Smooth muscle cell (in vitro differentiated cells): ENCODE results near the gene MRPL54. TPM values are rescaled to one million over a fixed set of nuclear protein-coding genes. Genes with fewer than 3 reads are reported as not detected.

Experiments
- DNase-seq: peaks from one replicate; lab custom pipeline; 2025; ENCODE audit not compliant: unreplicated experiment; lab: John Stamatoyannopoulos, UW
- H2AFZ ChIP-seq: fragments of 200-600 bp; sonication (generic); 2 replicates; pipeline ENCODE4 v1.6.0; 2016; ENCODE audit warnings: antibody characterized with exemption, low read depth, mild to moderate bottlenecking
- H3F3A ChIP-seq: fragments of 200-600 bp; sonication (generic); 2 replicates; pipeline ENCODE4 v1.6.0; 2017; ENCODE audit warnings: antibody characterized with exemption, low read depth
- H3K27ac ChIP-seq: fragments of 200-600 bp; sonication (generic); 2 replicates; pipeline ENCODE4 v1.5.1; 2016; ENCODE audit warnings: low read depth, mild to moderate bottlenecking
- H3K27me3 ChIP-seq: fragments of 200-600 bp; sonication (generic); 2 replicates; pipeline ENCODE4 v1.6.1; 2016; ENCODE audit warnings: low read depth, mild to moderate bottlenecking
- H3K36me3 ChIP-seq: fragments of 200-600 bp; sonication (generic); 2 replicates; pipeline ENCODE4 v1.5.1; 2016; ENCODE audit warnings: low read depth
- H3K4me1 ChIP-seq: fragments of 200-600 bp; sonication (generic); 2 replicates; pipeline ENCODE4 v1.5.1; 2016; ENCODE audit warnings: low read depth
- H3K4me2 ChIP-seq: fragments of 200-600 bp; sonication (generic); 2 replicates; pipeline ENCODE4 v1.6.0; 2016; ENCODE audit warnings: mild to moderate bottlenecking
- H3K4me3 ChIP-seq: fragments of 200-600 bp; sonication (generic); 2 replicates; pipeline ENCODE4 v1.5.1; 2016; ENCODE audit warnings: mild to moderate bottlenecking
- H3K79me2 ChIP-seq: fragments of 200-600 bp; sonication (generic); 2 replicates; pipeline ENCODE4 v1.6.0; 2016; ENCODE audit warnings: low read depth, mild to moderate bottlenecking
- H3K9ac ChIP-seq: fragments of 200-600 bp; sonication (generic); 2 replicates; pipeline ENCODE4 v1.6.0; 2016; ENCODE audit warnings: low read depth
- H3K9me3 ChIP-seq: fragments of 200-600 bp; sonication (generic); replicated peaks from 2 replicates; pipeline ENCODE4 v1.5.1; 2016; ENCODE audit warnings: low read depth
- H4K20me1 ChIP-seq: fragments of 200-600 bp; sonication (generic); 2 replicates; pipeline ENCODE4 v1.6.0; 2016; ENCODE audit warnings: low read depth
- WGBS: methylation state at CpG from one replicate; pipeline ENCODE4 v1.1.7; 2016; ENCODE audit warnings: low lambda C conversion rate; 5-methylcytosine and 5-hydroxymethylcytosine counted together
- polyA plus RNA-seq: library from polyadenylated mRNA; unstranded; fragments of >200 nt; fragmentation: Nextera tagmentation; extraction: Ambion mirVana; gene quantifications from 2 replicates; pipeline ENCODE4 v1.2.1, GENCODE V29; 2016
- total RNA-seq: library from RNA; depleted of rRNA; stranded (reverse); fragments of >200 nt; gene quantifications from 2 replicates; pipeline ENCODE4 v1.2.3, GENCODE V29; 2014
- TF ChIP-seq, protein P1 (sequence below): fragments of 200-600 bp; sonication (generic); IDR thresholded peaks from 2 replicates; pipeline ENCODE4 v1.5.1; 2017; ENCODE audit warnings: borderline replicate concordance, mild to moderate bottlenecking, antibody characterized with exemption; ENCODE audit not compliant: insufficient read depth, poor library complexity, severe bottlenecking

MRPL54 gene
- total and polyA plus RNA-seq, 2 experiments from 2014 or later = 19.5 to 60.8 TPM

DNA sequence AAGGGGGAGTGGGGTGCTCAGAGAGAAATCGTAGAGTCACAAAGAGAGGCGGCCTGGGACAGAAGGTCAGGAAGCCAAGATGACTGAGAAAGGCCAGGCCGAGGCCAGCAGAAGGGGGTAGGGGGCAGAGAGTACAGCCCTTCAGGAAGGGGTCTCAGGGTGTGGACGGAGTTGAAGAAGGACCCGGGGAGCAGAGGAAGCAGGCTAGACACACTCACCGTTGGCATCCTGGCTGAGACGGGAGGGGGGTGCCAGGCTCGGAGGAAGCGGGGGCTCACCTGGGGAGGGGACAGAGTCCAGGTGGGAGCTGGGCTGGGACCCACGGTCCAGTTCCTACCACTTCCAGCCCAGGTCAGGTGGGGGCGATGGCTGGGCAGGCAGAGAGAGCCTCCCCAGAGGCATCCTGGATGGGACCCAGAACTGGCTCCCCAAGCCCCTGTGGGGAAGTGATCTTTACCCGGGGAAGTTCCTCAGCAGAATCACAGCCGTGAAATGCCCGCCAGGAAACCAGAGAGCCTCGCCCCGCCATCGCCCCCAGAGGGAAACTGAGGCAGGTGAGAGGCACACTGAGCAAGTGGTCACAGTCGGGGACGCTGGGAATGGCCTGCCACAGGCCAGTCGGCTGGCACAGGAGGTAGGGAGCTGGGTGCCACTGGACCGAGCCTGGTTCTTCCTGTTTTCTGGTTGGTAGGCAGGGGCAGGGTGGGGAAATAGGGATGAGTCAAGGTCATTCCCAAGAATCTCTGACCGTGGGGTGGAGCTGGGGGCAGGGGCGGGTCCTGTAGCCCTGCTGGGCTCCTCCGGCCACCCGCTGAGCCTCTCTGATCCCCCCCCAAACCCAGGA is 22.3 kb downstream of the MRPL54 start:
- DNase-seq = no peak
- Histone ChIP-seq H2AFZ (no peak overlapping the region), H3K79me2 (no peaks in the 10 kb centered on the region)

DNA sequence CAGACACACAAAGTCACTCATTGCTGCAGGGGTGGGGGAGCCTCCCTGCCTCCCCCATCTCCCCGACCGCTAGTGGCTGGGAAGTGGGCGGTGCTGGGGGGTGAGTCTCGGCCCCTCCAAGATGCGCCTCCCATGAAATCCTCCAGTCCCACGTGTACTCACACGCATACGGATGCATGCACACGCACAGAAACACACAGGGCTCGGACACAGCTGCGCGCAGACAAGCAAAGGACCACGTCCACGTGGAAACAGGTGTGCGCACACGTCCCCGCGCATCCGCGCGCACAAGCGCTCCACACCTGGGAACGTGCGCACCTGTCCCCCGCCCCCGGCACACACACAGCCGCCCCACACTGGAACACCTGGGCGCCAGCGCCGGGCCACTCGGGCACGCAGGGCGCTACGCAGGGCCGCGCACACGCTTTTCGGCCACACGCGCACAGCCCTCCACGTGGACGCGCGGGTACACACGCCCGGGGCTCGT is 23.0 kb downstream of the MRPL54 start:
- Histone ChIP-seq H3K4me2 (peak overlapping the region; percentile 84), H3K4me1 (peaks cover 4% of the 10 kb centered on the region), H3K9ac (no peak overlapping the region), H2AFZ (no peak overlapping the region), H3K36me3 (no peaks in the 10 kb centered on the region), H4K20me1 (no peaks in the 10 kb centered on the region), H3K4me3 (peak overlapping the region; percentile 46), H3K79me2 (no peaks in the 10 kb centered on the region), H3K9me3 (peaks cover 8% of the 10 kb centered on the region), H3F3A (no peaks in the 10 kb centered on the region), H3K27ac (no peak overlapping the region), H3K27me3 (peaks cover 35% of the 10 kb centered on the region)
- no peak for DNase-seq
- TF ChIP-seq, protein P1, sequence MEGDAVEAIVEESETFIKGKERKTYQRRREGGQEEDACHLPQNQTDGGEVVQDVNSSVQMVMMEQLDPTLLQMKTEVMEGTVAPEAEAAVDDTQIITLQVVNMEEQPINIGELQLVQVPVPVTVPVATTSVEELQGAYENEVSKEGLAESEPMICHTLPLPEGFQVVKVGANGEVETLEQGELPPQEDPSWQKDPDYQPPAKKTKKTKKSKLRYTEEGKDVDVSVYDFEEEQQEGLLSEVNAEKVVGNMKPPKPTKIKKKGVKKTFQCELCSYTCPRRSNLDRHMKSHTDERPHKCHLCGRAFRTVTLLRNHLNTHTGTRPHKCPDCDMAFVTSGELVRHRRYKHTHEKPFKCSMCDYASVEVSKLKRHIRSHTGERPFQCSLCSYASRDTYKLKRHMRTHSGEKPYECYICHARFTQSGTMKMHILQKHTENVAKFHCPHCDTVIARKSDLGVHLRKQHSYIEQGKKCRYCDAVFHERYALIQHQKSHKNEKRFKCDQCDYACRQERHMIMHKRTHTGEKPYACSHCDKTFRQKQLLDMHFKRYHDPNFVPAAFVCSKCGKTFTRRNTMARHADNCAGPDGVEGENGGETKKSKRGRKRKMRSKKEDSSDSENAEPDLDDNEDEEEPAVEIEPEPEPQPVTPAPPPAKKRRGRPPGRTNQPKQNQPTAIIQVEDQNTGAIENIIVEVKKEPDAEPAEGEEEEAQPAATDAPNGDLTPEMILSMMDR = no peak
- 5% methylated on average over 44 of the region's 47 CpGs for WGBS

More for the DNA sequence above, 22.3 kb downstream of the MRPL54 start:
- peaks cover 4% of the 10 kb centered on the region for H3K4me1 ChIP-seq
- no peaks in the 10 kb centered on the region for H3F3A ChIP-seq
- no peak overlapping the region for H3K27ac ChIP-seq
- WGBS = 51% methylated on average over 17 of the region's 25 CpGs
- no peaks in the 10 kb centered on the region for H3K36me3 ChIP-seq
- no peak overlapping the region for H3K4me2 ChIP-seq
- H3K27me3 ChIP-seq = peaks cover 35% of the 10 kb centered on the region
- TF ChIP-seq, protein P1 = no peak
- no peak overlapping the region for H3K4me3 ChIP-seq
- no peaks in the 10 kb centered on the region for H4K20me1 ChIP-seq
- peaks cover 8% of the 10 kb centered on the region for H3K9me3 ChIP-seq
- H3K9ac ChIP-seq = no peak overlapping the region

DNA sequence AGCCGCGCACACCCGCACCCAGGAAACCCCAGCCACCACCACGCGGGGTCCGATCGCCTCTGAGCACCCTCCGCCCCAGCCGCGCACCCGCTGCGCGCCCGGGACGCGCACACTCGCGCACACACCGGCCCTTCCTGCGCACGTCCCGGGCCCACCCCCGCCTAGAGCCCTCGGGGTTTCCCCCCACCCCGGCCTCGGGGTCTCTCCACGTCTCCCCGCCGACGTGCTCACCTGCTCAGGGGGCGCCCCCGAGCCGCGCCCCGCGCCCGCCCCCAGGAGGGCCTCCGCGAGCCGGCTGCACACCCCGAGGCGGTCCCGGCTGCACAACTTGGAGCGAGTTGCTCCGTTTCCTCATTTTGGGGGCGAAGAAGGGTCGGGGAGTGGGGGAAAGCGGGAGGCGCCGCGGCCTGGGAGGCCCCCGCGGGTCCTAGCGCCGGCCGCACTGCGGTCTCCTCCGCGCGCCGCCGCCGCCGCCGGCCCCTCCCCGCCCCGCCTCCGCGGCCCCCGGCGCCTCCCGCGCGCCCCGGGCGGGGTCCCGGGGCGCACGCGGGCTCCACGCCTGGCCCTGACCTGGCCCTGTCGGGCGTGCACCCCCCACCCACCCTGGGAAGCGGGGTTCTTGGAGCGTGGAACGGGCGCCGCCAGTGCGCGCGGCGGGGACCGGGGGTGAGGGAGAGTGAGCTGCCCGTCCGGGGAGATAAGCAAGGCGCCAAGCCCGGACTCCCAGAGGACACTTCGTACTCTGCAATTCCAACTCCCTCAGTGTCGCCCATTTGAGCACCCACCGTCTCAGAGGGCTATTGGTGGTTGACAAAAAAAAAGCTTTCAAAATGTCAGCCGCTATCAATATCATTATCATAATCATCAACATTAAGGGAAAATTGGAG is 23.7 kb downstream of the MRPL54 start, which contains the start of gene MATK:
Gene MATK, minus strand, starts transcription at position 444 of the 887 bp plus-strand sequence. CDS start 1,246 bp downstream, outside the sequence.
- Histone ChIP-seq H3K9me3 (peaks cover 8% of the 10 kb centered on the region), H2AFZ (no peak within 1 kb of the TSS), H4K20me1 (no peaks in the 10 kb centered on the region), H3K4me3 (peak within 1 kb of the TSS; percentile 46), H3F3A (no peaks in the 10 kb centered on the region), H3K36me3 (no peaks in the 10 kb centered on the region), H3K4me2 (peak within 1 kb of the TSS; percentile 84), H3K4me1 (peaks cover 4% of the 10 kb centered on the region), H3K9ac (no peak within 1 kb of the TSS), H3K27ac (no peak within 1 kb of the TSS), H3K79me2 (no peaks in the 10 kb centered on the region), H3K27me3 (peaks cover 35% of the 10 kb centered on the region)
- TF ChIP-seq, protein P1 = no peak
- 31% methylated on average over 10 of the region's 101 CpGs for WGBS
- DNase-seq = no peak
